A673 (cell line): ENCODE measurements around the gene YJU2. TPM values are rescaled to one million over a fixed set of nuclear protein-coding genes. Genes with fewer than 3 reads are reported as not detected.

Source experiments
- BruUV-seq: library from RNA; stranded (reverse); fragments of 400-500 nt; replicated peaks from 2 replicates; lab custom pipeline; 2021; lab: Mats Ljungman, UMichigan
- CTCF ChIA-PET: fragments of 300-600 bp; sonication (Branson Sonifier 250); formaldehyde crosslinking; loops from one replicate; lab custom pipeline; 2022; ENCODE audit warnings: antibody characterized with exemption; lab: Charles Lee
- POLR2A ChIA-PET: fragments of 300-600 bp; sonication (Branson Sonifier 250); formaldehyde crosslinking; loops from one replicate; lab custom pipeline; 2022; ENCODE audit warnings: antibody characterized with exemption; ENCODE audit not compliant: low non-redundant PET; lab: Charles Lee
- DNase-seq: peaks from one replicate; pipeline ENCODE4 v3.0.0-alpha.2; 2015; ENCODE audit warnings: low spot score
- H3K27ac ChIP-seq: fragments of 200-600 bp; sonication (generic); 2 replicates; pipeline ENCODE4 v1.5.1; 2016; ENCODE audit warnings: mixed run types, low read depth, mild to moderate bottlenecking, mixed read lengths, antibody characterized with exemption, low read length; ENCODE audit not compliant: poor library complexity, severe bottlenecking
- H3K27me3 ChIP-seq: fragments of 200-600 bp; sonication (generic); replicated peaks from 2 replicates; pipeline ENCODE4 v1.6.1; 2017; ENCODE audit warnings: mixed run types, low read depth, mild to moderate bottlenecking, mixed read lengths, antibody characterized with exemption, low read length; ENCODE audit not compliant: insufficient read depth, poor library complexity
- H3K36me3 ChIP-seq: fragments of 200-600 bp; sonication (generic); 2 replicates; pipeline ENCODE4 v1.6.1; 2016; ENCODE audit warnings: mixed run types, mild to moderate bottlenecking, mixed read lengths, antibody characterized with exemption, low read length; ENCODE audit not compliant: insufficient read depth, poor library complexity, severe bottlenecking
- H3K4me1 ChIP-seq: fragments of 200-600 bp; sonication (generic); 2 replicates; pipeline ENCODE4 v1.6.1; 2017; ENCODE audit warnings: mixed run types, mild to moderate bottlenecking, mixed read lengths, antibody characterized with exemption, low read length; ENCODE audit not compliant: insufficient read depth, poor library complexity, severe bottlenecking
- H3K4me3 ChIP-seq: fragments of 200-600 bp; sonication (generic); 2 replicates; pipeline ENCODE4 v1.5.1; 2016; ENCODE audit warnings: low read depth, mixed run types, mild to moderate bottlenecking, mixed read lengths, low read length; ENCODE audit not compliant: poor library complexity, severe bottlenecking
- H3K9me3 ChIP-seq: fragments of 200-600 bp; sonication (generic); 2 replicates; pipeline ENCODE4 v1.6.1; 2016; ENCODE audit warnings: mixed run types, low read depth, mild to moderate bottlenecking, mixed read lengths, antibody characterized with exemption, low read length; ENCODE audit not compliant: poor library complexity, severe bottlenecking
- CTCF ChIP-seq: fragments of 300-800, 200-600 bp; sonication (generic); conservative IDR thresholded peaks from 2 replicates; pipeline ENCODE4 v1.5.1; 2017; ENCODE audit warnings: low read depth, mild to moderate bottlenecking, antibody characterized with exemption, low read length, moderate library complexity, mixed read lengths
- EZH2 ChIP-seq: fragments of 200-600 bp; sonication (generic); IDR thresholded peaks from 2 replicates; pipeline ENCODE4 v1.6.1; 2017; ENCODE audit warnings: borderline replicate concordance, low read depth, mild to moderate bottlenecking, mixed read lengths, antibody characterized with exemption, low read length; ENCODE audit not compliant: poor library complexity, severe bottlenecking
- intact Hi-C: fragments of 100-400 bp; cut with micrococcal nuclease; formaldehyde crosslinking; loops from one replicate; pipeline ENCODE4 v1.10.0; 2022; ENCODE audit not compliant: unreplicated experiment
- total RNA-seq: library from RNA; stranded (reverse); gene quantifications from 2 replicates; pipeline ENCODE4 v1.2.3, GENCODE V29; 2021

Gene YJU2
- total RNA-seq, 1 experiment from 2014 or later = 34.7 TPM

DNA sequence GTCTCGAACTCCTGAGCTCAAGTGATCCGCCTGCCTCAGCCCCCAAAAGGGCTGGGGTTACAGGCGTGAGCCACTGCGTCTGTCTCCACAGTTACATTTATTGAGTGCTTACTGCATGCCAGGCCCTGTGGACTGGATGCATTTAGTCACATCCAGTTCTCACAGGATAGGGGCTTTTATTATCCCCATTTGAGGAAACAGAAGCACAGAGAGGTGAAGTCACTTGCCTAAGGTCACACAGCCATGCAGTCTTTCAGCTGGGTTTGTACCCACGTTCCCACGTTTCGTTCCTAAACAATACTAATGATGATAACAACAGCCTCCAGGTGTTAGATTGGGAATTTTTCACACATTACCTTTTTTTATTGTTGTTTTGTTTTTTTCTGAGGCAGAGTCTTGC is 26.7 kb upstream of the YJU2 start:
- ChIA-PET POLR2A (interaction anchor here (0.6 to 0.7 kb wide), 2 partner anchors 69 to 89 kb away, joined by 3 to 4 read pairs; no protein-coding TSS in a partner anchor), CTCF (interaction anchor here (0.6 kb wide), 2 partner anchors 14 to 81 kb away, joined by 3 to 4 read pairs; no protein-coding TSS in a partner anchor)
- no peak for DNase-seq

DNA sequence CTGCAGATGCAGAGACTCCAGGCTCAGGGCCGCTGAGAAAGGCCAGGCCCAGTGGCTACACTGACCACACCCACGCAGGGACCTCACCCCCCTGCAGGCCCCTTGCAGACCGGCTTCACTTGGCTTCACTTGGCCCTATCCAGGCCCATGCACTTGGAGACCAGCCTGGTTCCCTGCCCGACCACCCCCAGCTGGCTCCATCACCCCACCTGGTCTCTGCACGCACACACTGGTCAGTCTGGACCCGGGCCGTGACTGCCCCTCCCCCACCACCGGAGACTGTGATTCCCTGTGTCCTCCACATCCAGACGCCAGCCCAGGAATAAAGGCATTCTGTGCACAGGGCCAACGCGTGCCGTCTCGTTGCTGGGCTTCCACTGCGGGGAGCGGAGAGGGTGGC is 22.4 kb upstream of the YJU2 start:
- Histone ChIP-seq H3K9me3 (no peaks in the 10 kb centered on the region), H3K36me3 (no peaks in the 10 kb centered on the region), H3K4me1 (peaks cover 7% of the 10 kb centered on the region), H3K27ac (no peak overlapping the region), H3K27me3 (no peaks in the 10 kb centered on the region), H3K4me3 (no peak overlapping the region)
- ChIA-PET POLR2A (no interaction called here), CTCF (interaction anchor here (0.9 kb wide), 1 partner anchor 17 kb away, joined by 3 read pairs; no protein-coding TSS in a partner anchor)
- BruUV-seq = no TSS peak
- intact Hi-C loops = no loop called here
- no peak for DNase-seq
- TF ChIP-seq EZH2 (no peak), CTCF (no peak)

More for the DNA sequence above, 26.7 kb upstream of the YJU2 start:
- intact Hi-C loops = no loop called here
- H3K27ac ChIP-seq = no peak overlapping the region
- TF ChIP-seq EZH2 = no peak
- no peak for TF ChIP-seq CTCF
- BruUV-seq = no TSS peak
- no peaks in the 10 kb centered on the region for H3K9me3 ChIP-seq
- no peaks in the 10 kb centered on the region for H3K4me1 ChIP-seq
- no peaks in the 10 kb centered on the region for H3K27me3 ChIP-seq
- no peak overlapping the region for H3K4me3 ChIP-seq
- H3K36me3 ChIP-seq = no peaks in the 10 kb centered on the region

DNA sequence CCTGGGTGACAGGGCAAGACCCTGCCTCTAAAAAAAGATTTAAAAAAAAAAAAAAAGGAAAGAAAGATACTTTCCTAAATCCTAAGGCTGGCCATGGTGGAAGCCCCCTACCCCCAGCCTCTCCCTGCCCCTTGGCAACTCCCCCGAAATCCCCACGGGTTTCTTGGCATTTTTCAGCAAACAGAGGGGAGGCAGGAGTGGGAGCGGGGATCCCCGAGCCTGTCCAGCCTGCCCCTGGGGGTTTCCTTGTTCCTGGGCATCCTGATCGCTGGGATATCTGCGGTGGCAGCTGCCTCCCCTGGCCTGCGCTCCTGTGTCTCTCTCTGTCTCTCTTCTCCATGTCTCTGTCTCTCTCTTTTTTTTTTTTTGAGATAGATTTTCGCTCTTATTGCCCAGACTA is 21.0 kb upstream of the YJU2 start:
- intact Hi-C loops = no loop called here
- Histone ChIP-seq H3K27ac (no peak overlapping the region), H3K4me3 (no peak overlapping the region), H3K9me3 (no peaks in the 10 kb centered on the region), H3K36me3 (no peaks in the 10 kb centered on the region), H3K4me1 (peaks cover 7% of the 10 kb centered on the region), H3K27me3 (no peaks in the 10 kb centered on the region)
- CTCF ChIA-PET = interaction anchor here (0.6 kb wide), 1 partner anchor 126 kb away, joined by 3 read pairs; no protein-coding TSS in a partner anchor
- DNase-seq = no peak
- no TSS peak for BruUV-seq
- TF ChIP-seq EZH2 = no peak
- TF ChIP-seq CTCF = no peak
- POLR2A ChIA-PET = no interaction called here
